SU-DHL-6 (cell line): ENCODE measurements around the gene JAML.

Experiments used
- H2AFZ ChIP-seq: fragments of 200-600 bp; sonication (generic); 2 replicates; pipeline ENCODE4 v1.6.1; 2014; ENCODE audit warnings: low read depth, mild to moderate bottlenecking, moderate library complexity, mixed read lengths, antibody characterized with exemption, low read length; ENCODE audit not compliant: severe bottlenecking
- H3F3A ChIP-seq: fragments of 200-600 bp; shearing (Covaris generic); 2 replicates; pipeline ENCODE4 v1.6.0; 2016; ENCODE audit warnings: antibody characterized with exemption, mild to moderate bottlenecking; ENCODE audit not compliant: insufficient read depth
- H3K27ac ChIP-seq: fragments of 200-600 bp; sonication (generic); 2 replicates; pipeline ENCODE4 v1.5.1; 2016; ENCODE audit warnings: low read depth, mild to moderate bottlenecking, low read length, moderate library complexity, mixed read lengths
- H3K27me3 ChIP-seq: fragments of 200-600 bp; sonication (generic), shearing (Covaris generic); 2 replicates; pipeline ENCODE4 v1.6.0; 2014; ENCODE audit warnings: mild to moderate bottlenecking, low read length
- H3K36me3 ChIP-seq: fragments of 200-600 bp; sonication (generic); 2 replicates; pipeline ENCODE4 v1.6.1; 2014; ENCODE audit warnings: mild to moderate bottlenecking, low read length, mixed read lengths
- H3K4me2 ChIP-seq: fragments of 300-600, 200-600 bp; shearing (Covaris generic), sonication (generic); 2 replicates; pipeline ENCODE4 v1.6.0; 2014; ENCODE audit warnings: low read length, low read depth, mild to moderate bottlenecking; ENCODE audit not compliant: poor library complexity, severe bottlenecking
- H3K4me3 ChIP-seq: fragments of 200-600 bp; sonication (generic); 2 replicates; pipeline ENCODE4 v1.5.1; 2014; ENCODE audit warnings: antibody characterized with exemption, low read length, mild to moderate bottlenecking, mixed read lengths; ENCODE audit not compliant: insufficient read depth, poor library complexity, severe bottlenecking
- H3K79me2 ChIP-seq: fragments of 200-600 bp; sonication (generic); 2 replicates; pipeline ENCODE4 v1.6.1; 2014; ENCODE audit warnings: mild to moderate bottlenecking, low read length, moderate library complexity; ENCODE audit not compliant: insufficient read depth
- H3K9ac ChIP-seq: fragments of 200-600 bp; sonication (generic); 2 replicates; pipeline ENCODE4 v1.7.0; 2014; ENCODE audit warnings: mild to moderate bottlenecking, low read length
- H3K9me2 ChIP-seq: fragments of 200-600 bp; sonication (generic); replicated peaks from 2 replicates; pipeline ENCODE4 v1.6.1; 2014; ENCODE audit warnings: low read length; ENCODE audit not compliant: insufficient read depth
- H3K9me3 ChIP-seq: fragments of 200-600 bp; sonication (generic); 2 replicates; pipeline ENCODE4 v1.6.1; 2014; ENCODE audit warnings: low read length, mixed read lengths; ENCODE audit not compliant: insufficient read depth
- H4K20me1 ChIP-seq: fragments of 200-600 bp; sonication (generic); 2 replicates; pipeline ENCODE4 v1.6.1; 2014; ENCODE audit warnings: low read depth, mild to moderate bottlenecking, antibody characterized with exemption, low read length, moderate library complexity, mixed read lengths
- CTCF ChIP-seq: fragments of 200-600 bp; sonication (generic); IDR thresholded peaks from one replicate; pipeline ENCODE4 v1.5.1; 2017; ENCODE audit warnings: antibody characterized with exemption, mild to moderate bottlenecking, low read length, moderate library complexity; ENCODE audit not compliant: insufficient read depth, poor library complexity, severe bottlenecking
- EZH2phosphoT487 ChIP-seq: fragments of 200-600 bp; sonication (generic), shearing (Covaris generic); conservative IDR thresholded peaks from 2 replicates; pipeline ENCODE4 v1.6.1; 2018; ENCODE audit warnings: mild to moderate bottlenecking, antibody characterized with exemption, low read length, moderate library complexity, mixed read lengths

Gene JAML

GRCh38 chr11:118226296-118226695 is 1.5 kb upstream of the JAML start:
- H3K9me2 ChIP-seq, result no peaks in the 10 kb centered on the region

GRCh38 chr11:118223992-118224391 is 819 bp downstream of the JAML start:
- Histone ChIP-seq H3K9ac (peak overlapping the region; percentile 52), H3K9me2 (no peaks in the 10 kb centered on the region), H3K4me2 (peak overlapping the region; percentile 65), H3K27ac (peak overlapping the region; percentile 85), H3K4me3 (peak overlapping the region; percentile 44), H3K36me3 (no peaks in the 10 kb centered on the region), H3K79me2 (no peaks in the 10 kb centered on the region), H3K9me3 (no peaks in the 10 kb centered on the region), H4K20me1 (no peaks in the 10 kb centered on the region), H3K27me3 (no peaks in the 10 kb centered on the region), H3F3A (peaks cover 27% of the 10 kb centered on the region), H2AFZ (peak overlapping the region; percentile 7)
- TF ChIP-seq EZH2phosphoT487 (no peak), CTCF (no peak)

More at GRCh38 chr11:118226296-118226695, 1.5 kb upstream of the JAML start:
- Histone ChIP-seq H3K79me2 (no peaks in the 10 kb centered on the region), H3K36me3 (no peaks in the 10 kb centered on the region), H3K27me3 (no peaks in the 10 kb centered on the region), H3F3A (peaks cover 31% of the 10 kb centered on the region), H3K4me2 (peak overlapping the region; percentile 56), H3K9ac (no peak overlapping the region), H3K27ac (peak overlapping the region; percentile 90), H3K4me3 (no peak overlapping the region), H2AFZ (no peak overlapping the region), H3K9me3 (no peaks in the 10 kb centered on the region), H4K20me1 (no peaks in the 10 kb centered on the region)
- no peak for TF ChIP-seq CTCF
- TF ChIP-seq EZH2phosphoT487, result no peak

- H3K36me3 ChIP-seq, result no peaks in the 10 kb centered on the region
- H4K20me1 ChIP-seq, result no peaks in the 10 kb centered on the region
- H3F3A ChIP-seq, result peaks cover 27% of the 10 kb centered on the region
- peak overlapping the region; percentile 65 for H3K4me2 ChIP-seq
- H3K27me3 ChIP-seq, result no peaks in the 10 kb centered on the region
- H3K4me3 ChIP-seq, result peak overlapping the region; percentile 44
- no peaks in the 10 kb centered on the region for H3K9me2 ChIP-seq
- H3K27ac ChIP-seq, result peak overlapping the region; percentile 85; the same call in 1 of the 2 replicates
- peak overlapping the region; percentile 7 for H2AFZ ChIP-seq
- TF ChIP-seq CTCF (no peak), EZH2phosphoT487 (no peak)
- H3K9ac ChIP-seq, result peak overlapping the region; percentile 52
- H3K9me3 ChIP-seq, result no peaks in the 10 kb centered on the region
- H3K79me2 ChIP-seq, result no peaks in the 10 kb centered on the region
Measured at GRCh38 chr11:118223570-118223969, 1.2 kb downstream of the JAML start.

GRCh38 chr11:118222437-118222836 is 2.4 kb downstream of the JAML start:
- Histone ChIP-seq H3K4me2 (no peak overlapping the region), H3F3A (peaks cover 16% of the 10 kb centered on the region), H3K9me3 (no peaks in the 10 kb centered on the region), H4K20me1 (no peaks in the 10 kb centered on the region), H3K27me3 (no peaks in the 10 kb centered on the region), H2AFZ (no peak overlapping the region), H3K9ac (no peak overlapping the region), H3K4me3 (no peak overlapping the region), H3K36me3 (no peaks in the 10 kb centered on the region), H3K9me2 (no peaks in the 10 kb centered on the region), H3K27ac (no peak overlapping the region), H3K79me2 (no peaks in the 10 kb centered on the region)
- TF ChIP-seq CTCF, result no peak
- no peak for TF ChIP-seq EZH2phosphoT487
